Karpas-422 (cell line): Measurements from ENCODE around the gene BOLA2B. TPM values are rescaled to one million over a fixed set of nuclear protein-coding genes. Genes with fewer than 3 reads are reported as not detected.
"Not testable (repeated sequence)": the region's sequence is repeated elsewhere in the genome, so short reads cannot be mapped to it uniquely, and the experiment has no call there.

Experiments
- DNase-seq: peaks from one replicate; pipeline ENCODE4 v3.0.0-alpha.2; 2015
- H2AFZ ChIP-seq: fragments of 200-600 bp; sonication (generic); 2 replicates; pipeline ENCODE4 v1.6.1; 2014; ENCODE audit warnings: antibody characterized with exemption, low read length, mixed read lengths
- H3K27ac ChIP-seq: fragments of 200-600 bp; sonication (generic); 2 replicates; pipeline ENCODE4 v1.5.1; 2014; ENCODE audit warnings: mild to moderate bottlenecking, low read length, moderate library complexity
- H3K27me3 ChIP-seq: fragments of 200-600 bp; sonication (generic); 2 replicates; pipeline ENCODE4 v1.6.1; 2014; ENCODE audit warnings: low read length, mixed read lengths
- H3K36me3 ChIP-seq: fragments of 200-600 bp; sonication (generic); 2 replicates; pipeline ENCODE4 v1.6.1; 2014; ENCODE audit warnings: low read length, mixed read lengths; ENCODE audit not compliant: insufficient read depth
- H3K4me1 ChIP-seq: fragments of 200-600 bp; sonication (generic); 2 replicates; pipeline ENCODE4 v1.6.1; 2014; ENCODE audit warnings: mild to moderate bottlenecking, low read length, mixed read lengths
- H3K4me2 ChIP-seq: fragments of 200-600 bp; sonication (generic); 2 replicates; pipeline ENCODE4 v1.6.1; 2014; ENCODE audit warnings: low read length, low read depth, mild to moderate bottlenecking; ENCODE audit not compliant: poor library complexity, severe bottlenecking
- H3K4me3 ChIP-seq: fragments of 200-600 bp; sonication (generic); 2 replicates; pipeline ENCODE4 v1.5.1; 2014; ENCODE audit warnings: mild to moderate bottlenecking, antibody characterized with exemption, low read length, mixed read lengths
- H3K79me2 ChIP-seq: fragments of 200-600 bp; sonication (generic); 2 replicates; pipeline ENCODE4 v1.6.1; 2014; ENCODE audit warnings: mild to moderate bottlenecking, low read length, mixed read lengths
- H3K9ac ChIP-seq: fragments of 200-600 bp; sonication (generic); 2 replicates; pipeline ENCODE4 v1.6.0; 2014; ENCODE audit warnings: low read length
- H3K9me2 ChIP-seq: fragments of 200-600 bp; sonication (generic), shearing (Covaris generic); replicated peaks from 2 replicates; pipeline ENCODE4 v1.6.0; 2014; ENCODE audit warnings: mild to moderate bottlenecking, low read length, moderate library complexity; ENCODE audit not compliant: insufficient read depth
- H3K9me3 ChIP-seq: fragments of 300-700, 200-600 bp; sonication (generic); 2 replicates; pipeline ENCODE4 v1.6.1; 2014; ENCODE audit warnings: low read length, mixed read lengths
- H4K20me1 ChIP-seq: fragments of 200-600 bp; sonication (generic); 2 replicates; pipeline ENCODE4 v1.6.1; 2014; ENCODE audit warnings: mild to moderate bottlenecking, antibody characterized with exemption, low read length, low read depth; ENCODE audit not compliant: insufficient read depth
- total RNA-seq: library from RNA; depleted of rRNA; stranded (reverse); fragments of >200 nt; shearing (Covaris generic); gene quantifications from 2 replicates; pipeline ENCODE4 v1.2.3, GENCODE V29; 2014; ENCODE audit warnings: low replicate concordance; rRNA removed

The BOLA2B gene
- total RNA-seq: 98.5 and 166 TPM in 2 replicates

DNA sequence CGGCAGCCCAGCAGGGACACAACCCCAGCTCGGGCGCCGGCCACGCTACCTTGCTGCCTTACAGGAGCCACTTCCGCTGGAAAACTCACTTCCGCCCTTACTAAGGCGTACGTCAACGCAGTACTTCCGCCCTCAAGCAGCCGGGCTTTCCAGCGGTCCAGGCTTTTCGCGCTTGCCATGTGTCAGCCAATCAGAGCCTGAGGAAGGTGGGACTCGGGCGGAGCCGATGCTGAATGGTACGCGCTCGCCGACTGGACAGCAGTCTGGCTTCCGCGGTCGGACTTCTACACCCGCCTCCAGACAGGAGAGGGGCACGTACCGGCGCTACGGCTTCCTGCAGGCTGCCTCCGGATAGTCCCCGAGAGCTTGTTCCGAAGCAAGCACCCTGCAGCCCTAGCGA lies at the start of gene BOLA2B, which contains the start of gene SLX1A:
TSS of gene BOLA2B (minus strand) at position 52 of the 400 bp plus-strand sequence. CDS start 71 bp downstream, outside the sequence.
TSS of gene SLX1A (plus strand) at position 261 of the 400 bp plus-strand sequence. CDS start 210 bp downstream, outside the sequence.
- H3K79me2 ChIP-seq, DNase-seq, H3K36me3 ChIP-seq, H3K9me2 ChIP-seq, H2AFZ ChIP-seq, H3K27ac ChIP-seq, H3K9me3 ChIP-seq, H4K20me1 ChIP-seq, H3K4me1 ChIP-seq, H3K27me3 ChIP-seq: not testable (repeated sequence)
- peak within 1 kb of the TSS; percentile 45; the same call in 1 of the 2 replicates for H3K4me3 ChIP-seq
- peak within 1 kb of the TSS; percentile 44; the same call in 1 of the 2 replicates for H3K9ac ChIP-seq
- H3K4me2 ChIP-seq: peak within 1 kb of the TSS; percentile 35

GRCh38 chr16:30217082-30217481 lies 23.6 kb upstream of the BOLA2B start:
- not testable (repeated sequence) for H3K27ac ChIP-seq, H2AFZ ChIP-seq, H3K4me3 ChIP-seq, H3K27me3 ChIP-seq, H3K4me1 ChIP-seq, H3K79me2 ChIP-seq, H3K9ac ChIP-seq, H4K20me1 ChIP-seq, H3K9me3 ChIP-seq, H3K4me2 ChIP-seq, DNase-seq, H3K9me2 ChIP-seq, H3K36me3 ChIP-seq

- H3K27ac ChIP-seq, H3K9me3 ChIP-seq, H3K4me2 ChIP-seq, H2AFZ ChIP-seq, H3K4me1 ChIP-seq, H3K36me3 ChIP-seq, H3K9me2 ChIP-seq, H3K9ac ChIP-seq, H3K27me3 ChIP-seq, H4K20me1 ChIP-seq, H3K4me3 ChIP-seq, DNase-seq, H3K79me2 ChIP-seq: not testable (repeated sequence)
Observed at GRCh38 chr16:30211414-30211813, 17.9 kb upstream of the BOLA2B start.

DNA sequence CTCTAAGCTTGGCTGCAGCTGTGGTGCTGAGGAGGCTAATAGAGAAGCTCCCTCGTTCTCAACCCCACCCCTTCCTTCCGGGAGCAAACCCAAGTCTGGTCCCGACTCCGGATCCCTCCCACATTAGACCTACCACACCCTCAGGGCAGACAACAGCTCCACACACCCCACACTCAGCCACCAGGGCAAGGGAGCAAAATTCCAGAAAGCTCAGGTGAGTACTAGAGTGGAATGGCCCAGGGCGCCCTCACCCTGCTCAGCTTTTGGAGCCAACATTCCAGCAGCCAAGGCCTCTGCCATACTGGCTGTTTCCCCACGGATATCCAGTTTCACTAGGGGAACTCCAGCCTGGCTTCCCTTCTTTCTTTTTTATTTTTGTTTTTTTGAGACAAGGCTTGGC lies 15.6 kb upstream of the BOLA2B start:
- not testable (repeated sequence) for H3K36me3 ChIP-seq, H3K9me2 ChIP-seq, H4K20me1 ChIP-seq, DNase-seq, H3K4me3 ChIP-seq, H3K27ac ChIP-seq, H3K4me2 ChIP-seq, H3K9ac ChIP-seq, H3K79me2 ChIP-seq, H2AFZ ChIP-seq, H3K9me3 ChIP-seq, H3K4me1 ChIP-seq, H3K27me3 ChIP-seq

DNA sequence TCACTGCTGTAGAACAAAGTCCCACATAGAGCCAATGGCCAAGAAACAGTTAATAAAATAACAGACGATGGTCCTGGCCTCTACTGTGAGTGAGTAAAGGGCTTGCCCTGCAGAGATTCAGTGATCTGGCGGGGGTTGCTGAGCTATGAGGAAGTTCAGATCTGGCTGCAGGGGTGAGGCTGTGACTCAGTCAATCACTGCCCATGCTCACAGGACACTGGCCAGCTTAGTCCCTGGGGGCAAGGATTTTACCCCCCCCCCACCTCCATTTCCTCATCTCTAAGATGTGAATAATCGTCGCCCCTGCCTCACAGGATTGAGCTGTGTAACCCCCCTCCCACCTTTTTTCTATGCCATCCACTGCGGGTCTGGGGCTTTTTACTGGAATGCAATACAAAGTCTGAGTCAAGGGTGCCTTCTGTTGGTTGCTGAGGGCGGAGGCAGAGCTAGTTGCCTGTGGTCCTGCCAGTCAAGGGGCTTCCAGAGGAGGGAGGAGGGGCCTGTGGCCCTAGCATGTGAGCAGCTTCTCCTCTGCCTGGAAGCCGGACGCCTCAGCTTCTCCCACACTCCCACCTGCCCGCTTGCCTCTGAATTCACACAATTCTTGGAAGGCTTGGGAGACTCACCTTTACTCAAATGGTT lies 13.7 kb upstream of the BOLA2B start:
- not testable (repeated sequence) for H4K20me1 ChIP-seq, H3K9me3 ChIP-seq, H3K9ac ChIP-seq, H3K36me3 ChIP-seq, H3K4me1 ChIP-seq, H3K9me2 ChIP-seq, H3K27ac ChIP-seq, DNase-seq, H3K27me3 ChIP-seq, H3K4me3 ChIP-seq, H3K4me2 ChIP-seq, H3K79me2 ChIP-seq, H2AFZ ChIP-seq

DNA sequence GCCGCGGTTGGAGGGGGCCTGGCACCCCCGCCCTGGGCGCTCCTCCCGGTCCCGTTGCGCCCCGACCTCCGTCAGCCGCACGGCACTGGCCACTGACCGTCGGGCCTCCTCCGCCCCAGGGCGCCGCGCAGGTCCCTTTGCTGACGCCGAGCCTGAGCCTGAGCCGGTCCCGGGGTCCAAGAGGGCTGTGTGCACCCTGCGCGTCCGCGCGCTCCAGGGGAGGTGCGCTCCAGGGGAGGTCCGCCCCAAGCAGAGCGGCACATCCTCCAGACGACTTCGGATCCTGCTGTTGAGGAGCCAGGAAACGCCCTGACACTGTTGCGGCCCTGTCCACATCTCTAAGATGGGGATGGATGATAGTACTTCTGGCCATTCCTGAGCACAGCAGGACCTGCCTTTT lies 12.8 kb upstream of the BOLA2B start:
- H3K9ac ChIP-seq, H2AFZ ChIP-seq, H3K27me3 ChIP-seq, H3K79me2 ChIP-seq, H3K9me3 ChIP-seq, H3K36me3 ChIP-seq, H4K20me1 ChIP-seq, H3K4me1 ChIP-seq, H3K4me3 ChIP-seq, H3K9me2 ChIP-seq, H3K27ac ChIP-seq, DNase-seq, H3K4me2 ChIP-seq: not testable (repeated sequence)

DNA sequence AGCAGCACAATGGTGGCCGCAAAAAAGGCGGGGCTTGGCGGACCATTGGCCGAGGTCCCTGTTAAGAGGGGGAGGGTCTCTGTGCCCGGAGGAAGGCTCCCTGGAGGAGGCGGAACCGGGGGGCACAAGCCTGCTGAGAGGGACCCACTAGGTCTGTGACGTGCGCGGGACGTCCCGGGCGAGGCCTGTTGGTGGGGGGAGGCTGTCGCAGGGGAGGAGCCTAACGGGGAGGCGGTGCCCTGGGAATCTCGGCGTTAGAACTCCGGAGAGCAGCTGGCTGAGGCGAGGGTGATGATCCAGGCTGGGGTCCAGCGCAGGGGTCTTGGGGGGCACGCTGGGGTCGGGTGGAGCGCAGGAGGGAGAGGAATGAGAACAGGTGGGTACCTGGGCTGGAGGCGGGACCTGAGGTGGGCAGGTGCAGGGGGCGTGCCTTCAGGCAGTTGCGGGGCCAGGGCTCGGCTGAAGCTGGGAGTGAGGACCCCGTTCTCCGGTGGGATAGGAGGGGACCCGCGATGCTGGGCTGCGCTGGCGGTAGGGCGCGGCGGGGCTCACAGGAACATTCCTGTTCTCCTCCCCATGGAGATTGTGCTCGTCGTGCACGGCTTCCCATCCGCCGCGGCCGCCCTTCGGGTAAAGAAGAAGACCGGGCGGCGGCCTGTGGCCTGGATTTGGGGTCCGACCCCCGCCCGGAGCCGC lies 12.2 kb upstream of the BOLA2B start:
- not testable (repeated sequence) for H3K9me3 ChIP-seq, H4K20me1 ChIP-seq, H3K9me2 ChIP-seq, DNase-seq, H3K4me2 ChIP-seq, H3K4me1 ChIP-seq, H3K9ac ChIP-seq, H3K27ac ChIP-seq, H3K27me3 ChIP-seq, H3K79me2 ChIP-seq, H3K36me3 ChIP-seq, H3K4me3 ChIP-seq, H2AFZ ChIP-seq

DNA sequence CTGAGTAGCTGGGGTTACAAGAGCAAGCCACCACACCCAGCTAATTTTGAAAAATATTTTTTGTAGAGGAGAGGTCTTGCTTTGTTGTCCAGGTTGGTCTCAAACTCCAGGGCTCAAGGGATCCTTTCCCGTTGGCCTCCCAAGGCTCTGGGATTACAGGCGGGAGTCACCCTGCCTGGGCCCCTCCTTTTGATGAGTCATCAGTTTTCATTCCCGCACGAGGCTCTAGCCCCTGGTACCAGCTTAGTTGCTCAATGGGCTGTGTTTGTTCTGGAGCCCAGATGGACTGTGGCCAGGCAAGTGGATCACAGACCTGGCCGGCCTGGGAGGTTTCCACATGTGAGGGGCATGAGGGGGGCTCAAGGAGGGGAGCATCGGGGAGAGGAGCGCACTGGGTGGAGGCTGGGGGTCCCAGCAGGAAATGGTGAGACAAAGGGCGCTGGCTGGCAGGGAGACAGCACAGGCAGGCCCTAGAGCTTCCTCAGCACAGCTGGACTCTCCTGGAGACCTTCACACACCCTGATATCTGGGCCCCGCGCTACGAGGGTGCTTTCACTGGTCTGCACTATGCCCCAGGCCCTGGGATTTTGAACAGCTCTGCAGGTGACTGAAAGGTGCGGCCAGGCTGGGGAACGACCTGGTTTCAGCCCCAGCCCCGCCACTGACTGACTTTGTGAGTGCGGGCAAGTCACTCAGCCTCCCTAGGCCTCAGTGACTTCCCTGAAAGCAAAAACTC lies 6.3 kb upstream of the BOLA2B start:
- H3K9ac ChIP-seq, H2AFZ ChIP-seq, DNase-seq, H3K4me3 ChIP-seq, H3K79me2 ChIP-seq, H3K9me2 ChIP-seq, H4K20me1 ChIP-seq, H3K36me3 ChIP-seq, H3K9me3 ChIP-seq, H3K4me2 ChIP-seq, H3K4me1 ChIP-seq, H3K27me3 ChIP-seq, H3K27ac ChIP-seq: not testable (repeated sequence)
